ENCODE measurements around the gene SMYD5.

The SMYD5 gene

GRCh38 chr2:73238976-73239375 is 24.9 kb downstream of the SMYD5 start:
- no peak for DNase-seq (ENCODE audit: low read depth in 3 of 3)

GRCh38 chr2:73239776-73240175 is 25.7 kb downstream of the SMYD5 start:
- DNase-seq (ENCODE audit: low read depth in 3 of 3), result no peak

- DNase-seq (ENCODE audit: low read depth in 3 of 3), result no peak
These were observed 30.0 kb downstream of the SMYD5 start for GRCh38 chr2:73243884-73244570.

DNA sequence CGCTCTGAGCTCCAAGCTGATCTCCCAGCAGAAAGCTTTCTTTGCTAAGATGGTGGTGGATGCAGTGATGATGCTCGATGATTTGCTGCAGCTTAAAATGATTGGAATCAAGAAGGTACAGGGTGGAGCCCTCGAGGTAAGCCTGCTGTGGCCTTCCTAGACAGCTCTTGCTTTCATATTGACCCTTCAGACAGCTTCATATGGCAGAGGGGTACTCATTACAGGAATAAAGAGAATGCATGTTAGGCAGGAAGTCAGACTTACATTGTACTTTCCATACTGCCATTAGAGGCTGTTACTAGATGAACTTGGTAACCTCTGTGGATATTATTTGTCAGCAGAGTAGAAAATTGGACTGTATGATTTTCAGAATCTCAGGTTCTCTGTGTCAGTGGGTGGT is 30.5 kb downstream of the SMYD5 start:
- no peak for DNase-seq (ENCODE audit: low read depth in 3 of 3)

DNA sequence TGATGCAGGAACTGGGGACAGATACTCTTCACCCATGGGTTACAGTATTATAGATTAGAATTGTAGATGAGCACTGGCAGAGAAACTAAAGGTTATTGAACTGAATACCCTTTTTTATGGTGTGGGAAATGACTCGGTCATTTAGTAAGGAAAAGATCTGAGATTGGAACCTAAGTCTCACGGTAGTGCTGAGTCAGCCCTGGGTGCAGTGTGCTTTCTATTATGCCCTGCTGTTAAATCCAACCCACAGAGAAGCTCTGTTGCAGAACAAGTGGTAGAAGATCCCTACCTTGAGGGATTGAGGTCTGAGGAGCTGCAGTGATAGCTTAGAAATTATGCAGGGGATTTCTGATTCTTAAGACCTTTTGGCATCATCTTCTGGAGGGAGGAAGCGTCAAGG is 32.8 kb downstream of the SMYD5 start:
- DNase-seq (ENCODE audit: low read depth in 3 of 3), result no peak

- no peak for DNase-seq (ENCODE audit: low read depth in 3 of 3)
These were observed 35.6 kb downstream of the SMYD5 start for GRCh38 chr2:73249636-73250035.

DNA sequence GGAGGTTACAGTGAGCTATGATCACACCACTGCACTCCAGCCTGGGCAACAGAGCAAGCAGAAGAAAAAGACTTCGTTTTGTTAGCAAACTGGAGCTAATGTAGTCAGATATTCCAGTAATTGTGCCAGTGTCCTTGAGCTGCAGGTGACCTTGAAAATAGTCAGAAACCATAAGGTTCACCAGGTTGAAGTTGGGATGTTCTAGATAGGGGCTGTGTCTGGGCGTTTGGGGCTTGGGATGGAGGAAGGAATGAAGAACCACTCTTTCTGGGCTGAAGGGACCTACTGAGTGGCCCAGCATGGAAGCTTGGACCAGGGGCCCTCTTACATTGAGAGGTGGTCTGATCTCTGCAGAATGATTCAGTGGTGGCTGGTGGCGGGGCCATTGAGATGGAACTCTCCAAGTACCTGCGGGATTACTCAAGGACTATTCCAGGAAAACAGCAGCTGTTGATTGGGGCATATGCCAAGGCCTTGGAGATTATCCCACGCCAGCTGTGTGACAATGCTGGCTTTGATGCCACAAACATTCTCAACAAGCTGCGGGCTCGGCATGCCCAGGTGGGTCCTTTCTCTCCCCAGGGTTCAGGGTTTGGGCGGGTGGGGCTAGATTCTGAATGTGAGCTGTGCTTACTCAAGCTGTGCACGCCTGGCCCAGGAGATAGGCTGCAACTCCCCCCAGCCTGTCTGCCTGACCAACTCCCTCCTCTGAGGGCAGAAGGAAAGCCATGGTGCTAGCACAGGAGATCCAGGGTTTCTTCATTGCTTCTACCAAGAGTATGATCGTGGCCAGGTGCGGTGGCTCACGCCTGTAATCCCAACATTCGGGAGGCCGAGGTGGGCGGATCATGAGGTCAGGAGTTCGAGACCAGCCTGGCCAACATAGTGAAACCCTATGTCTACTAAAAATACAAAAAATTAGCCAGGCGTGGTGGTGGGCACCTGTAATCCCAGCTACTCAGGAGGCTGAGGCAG is 37.1 kb downstream of the SMYD5 start:
- DNase-seq (ENCODE audit: low read depth in 3 of 3), result no peak

GRCh38 chr2:73252238-73253027 is 38.4 kb downstream of the SMYD5 start:
- no peak for DNase-seq (ENCODE audit: low read depth in 3 of 3)

GRCh38 chr2:73253400-73253799 is 39.4 kb downstream of the SMYD5 start:
- no peak for DNase-seq (ENCODE audit: low read depth in 3 of 3)

GRCh38 chr2:73253901-73254300 is 39.9 kb downstream of the SMYD5 start:
- DNase-seq (ENCODE audit: low read depth in 3 of 3), result no peak

DNA sequence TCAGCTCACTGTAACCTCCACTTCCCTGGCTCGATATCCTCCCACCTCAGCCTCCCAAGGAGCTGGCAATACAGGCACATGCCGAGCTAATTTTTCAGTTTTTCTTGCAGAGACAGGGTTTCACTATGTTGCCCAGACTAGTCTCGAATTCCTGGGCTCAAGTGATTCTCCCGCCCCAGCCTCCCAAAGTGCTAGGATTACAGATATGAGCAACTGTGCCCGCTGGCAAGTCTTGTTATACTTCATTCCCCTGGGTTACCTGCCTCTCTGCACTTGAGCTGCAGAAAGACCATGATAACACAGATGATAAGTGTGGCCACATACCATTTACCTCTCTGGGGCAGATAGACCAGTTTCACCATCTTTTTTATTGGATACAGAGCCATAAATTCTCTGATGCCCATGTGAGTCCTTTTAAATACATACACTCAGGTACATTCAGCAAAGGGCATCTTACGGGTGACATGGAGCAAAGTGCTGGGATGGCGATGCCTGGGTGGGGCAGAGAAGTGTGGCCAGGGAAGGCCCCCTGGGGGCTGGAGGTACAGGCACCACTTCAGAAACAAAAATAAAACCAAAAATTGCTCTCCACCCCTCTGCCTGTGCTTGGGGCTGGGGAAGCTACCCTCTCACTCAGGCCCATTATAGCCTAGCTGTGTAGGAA is 40.4 kb downstream of the SMYD5 start:
- no peak for DNase-seq (ENCODE audit: low read depth in 3 of 3)

DNA sequence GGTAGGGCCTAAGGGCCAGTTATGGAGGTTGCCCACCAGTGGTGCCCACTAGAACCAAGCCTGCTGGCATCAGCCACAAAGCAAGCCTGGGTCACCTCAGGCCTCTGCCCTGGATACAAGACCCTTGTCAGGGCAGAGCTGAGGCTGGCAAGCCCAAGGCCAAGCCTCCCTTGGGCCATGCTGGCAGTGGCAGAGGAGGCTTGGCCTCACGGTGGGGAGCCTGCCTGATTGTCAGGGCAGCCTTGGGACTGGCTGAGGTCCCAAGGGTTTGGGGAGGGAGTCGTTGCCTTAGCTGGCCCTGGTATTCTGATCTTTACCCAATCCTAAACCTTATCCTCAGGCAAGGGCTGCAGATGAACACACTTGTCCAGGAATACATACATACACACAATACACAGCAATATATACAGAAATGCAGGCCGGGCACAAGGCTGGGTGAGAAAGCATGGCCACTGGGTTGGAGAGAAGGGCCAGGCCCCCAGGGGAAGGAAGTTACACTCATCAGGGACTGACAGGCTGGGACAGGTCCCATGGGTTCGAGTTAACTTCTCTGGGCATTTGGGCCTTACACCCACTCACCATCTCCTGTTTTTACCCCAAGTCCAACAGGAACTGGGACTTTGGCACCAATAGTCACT is 41.1 kb downstream of the SMYD5 start:
- DNase-seq (ENCODE audit: low read depth in 3 of 3), result no peak

DNA sequence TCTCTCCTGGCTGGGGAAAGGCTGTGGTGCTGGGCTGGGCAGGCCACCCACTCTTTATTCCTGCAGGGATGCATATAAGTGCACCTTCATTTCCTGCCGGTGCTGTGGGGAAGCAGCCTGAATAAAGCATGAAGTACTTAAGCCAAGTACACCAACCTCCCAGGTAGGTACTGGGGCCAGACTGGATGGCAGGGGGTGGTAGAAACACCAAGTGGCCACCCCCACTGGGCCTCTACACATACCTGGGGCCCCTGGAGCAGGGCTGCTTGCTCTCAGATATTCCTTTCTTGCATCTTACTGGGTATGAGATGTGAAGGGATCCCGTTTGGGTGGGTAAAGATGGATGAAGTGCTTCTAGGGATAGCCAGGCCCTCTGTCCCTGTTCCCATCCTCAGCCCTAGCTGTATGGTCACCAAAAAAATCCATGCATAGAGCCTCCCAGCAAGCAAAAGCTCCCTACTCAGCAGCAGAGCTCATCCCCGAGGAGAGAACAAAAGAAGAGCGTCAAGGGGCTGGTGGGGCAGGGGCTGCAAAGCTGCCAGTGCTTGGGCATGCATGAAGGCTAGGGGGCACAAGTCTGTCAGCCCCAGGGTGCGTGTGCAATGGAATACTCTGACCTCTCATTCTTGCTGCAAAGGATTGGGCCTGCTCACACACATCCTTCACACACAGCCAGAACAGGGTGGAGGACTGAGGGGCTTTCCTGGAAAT is 42.0 kb downstream of the SMYD5 start:
- DNase-seq (ENCODE audit: low read depth in 3 of 3), result no peak

- DNase-seq (ENCODE audit: low read depth in 3 of 3), result no peak
These were observed 42.5 kb downstream of the SMYD5 start for GRCh38 chr2:73256618-73256922.

DNA sequence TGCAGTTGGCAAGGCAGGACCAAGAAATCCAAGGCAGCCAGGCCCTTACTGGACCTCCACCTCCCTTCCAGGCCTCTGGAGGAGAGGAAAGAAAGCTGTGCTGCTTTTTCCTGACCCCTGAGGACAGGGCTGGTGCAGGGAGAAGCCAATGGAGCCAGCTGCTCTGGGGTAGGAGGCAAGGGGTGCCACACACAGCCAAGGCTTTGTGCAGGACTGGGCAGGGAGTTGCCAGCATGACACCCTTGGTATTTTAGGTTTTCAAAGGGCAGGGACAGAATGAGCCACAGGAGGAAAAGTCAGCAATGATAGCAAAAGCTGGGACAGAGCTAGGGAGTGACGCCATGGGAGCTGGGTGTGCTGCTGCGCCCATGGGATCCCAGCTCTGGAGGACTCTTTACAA is 43.0 kb downstream of the SMYD5 start:
- no peak for DNase-seq (ENCODE audit: low read depth in 3 of 3)

- DNase-seq (ENCODE audit: low read depth in 3 of 3), result no peak
These were observed 43.5 kb downstream of the SMYD5 start for GRCh38 chr2:73257425-73258125.

DNA sequence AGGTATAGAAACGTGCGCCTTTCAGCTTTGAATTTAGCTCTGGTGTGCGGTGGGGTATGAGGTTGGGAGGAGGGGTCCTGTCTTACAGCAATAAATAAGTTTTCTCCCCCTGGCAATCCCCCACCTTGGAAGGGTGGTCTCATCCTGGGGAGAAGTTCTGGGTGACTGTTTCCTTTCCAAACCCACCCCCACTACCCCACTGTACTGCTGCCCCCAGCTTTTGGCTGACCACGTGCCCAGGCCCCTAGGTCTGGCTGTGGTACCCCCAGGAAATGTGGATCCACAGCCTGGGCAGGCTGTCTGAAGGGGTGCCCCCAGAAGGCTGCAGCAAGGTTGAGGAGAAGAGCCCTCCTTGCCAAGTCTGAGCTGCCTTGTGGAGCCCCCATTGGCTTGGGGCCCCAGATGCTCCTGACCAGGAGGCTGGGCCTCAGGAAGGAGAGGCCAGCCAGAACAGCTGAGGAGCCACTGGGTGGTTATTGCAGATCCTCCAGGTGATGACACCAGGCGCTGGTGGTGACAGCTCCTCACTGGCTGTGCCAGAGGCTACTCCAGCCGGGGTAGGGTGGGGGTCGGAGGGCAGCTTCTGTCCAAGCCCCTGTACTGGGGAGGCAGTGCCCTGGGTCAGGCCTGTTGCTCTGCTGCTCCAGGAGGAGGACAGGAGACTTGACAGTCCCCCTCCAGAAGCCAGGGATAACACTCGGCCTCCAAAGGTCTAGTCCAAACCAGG is 44.3 kb downstream of the SMYD5 start:
- no peak for DNase-seq (ENCODE audit: low read depth in 3 of 3)

DNA sequence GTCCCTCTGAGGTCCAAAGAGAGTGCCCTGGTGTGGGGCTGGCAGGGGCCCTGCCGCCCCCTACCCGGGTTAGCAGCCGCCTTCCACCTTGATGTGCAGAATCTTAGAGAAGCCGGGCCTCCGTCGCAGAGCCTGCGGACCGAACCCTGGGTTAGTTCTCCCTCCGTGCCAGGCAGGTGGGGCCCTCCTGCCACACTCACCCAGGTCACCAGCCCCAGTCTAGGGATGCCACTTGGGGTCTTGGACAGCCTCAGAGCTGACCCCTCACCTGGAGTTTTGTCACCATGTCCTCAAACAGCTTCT is 44.8 kb downstream of the SMYD5 start:
- no peak for DNase-seq (ENCODE audit: low read depth in 3 of 3)

DNA sequence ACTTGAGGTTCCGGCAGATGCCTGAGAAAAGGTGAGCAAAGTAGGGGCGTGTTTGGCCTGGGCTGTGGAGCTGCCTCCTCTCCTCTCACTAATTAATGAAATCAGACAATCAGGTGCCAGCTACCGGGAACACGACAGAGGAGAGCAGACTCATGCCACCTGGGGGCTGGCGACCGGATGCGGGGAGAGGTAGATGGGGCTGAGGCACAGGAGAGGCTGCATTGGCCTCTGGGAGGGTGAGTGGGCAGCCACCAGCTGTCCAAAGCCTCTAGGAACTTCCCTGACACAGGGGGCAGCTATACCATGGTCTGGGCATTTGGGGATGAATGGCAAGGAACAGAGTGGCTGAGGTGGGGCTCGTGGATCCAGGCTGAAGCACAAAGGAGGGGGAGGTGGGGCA is 45.2 kb downstream of the SMYD5 start:
- no peak for DNase-seq (ENCODE audit: low read depth in 3 of 3)

Measured in stimulated activated CD4-positive, alpha-beta T cell treated with anti-CD3 and anti-CD28 coated beads, TNF-alpha, amount 100 ng/mL, for 48 hours (primary cell).